GM23338 (cell line): ENCODE measurements around the gene LRRFIP2. TPM values are rescaled to one million over a fixed set of nuclear protein-coding genes. Genes with fewer than 3 reads are reported as not detected.

Experiments used
- ATAC-seq: fragments of 200-7000 bp; cut with Tn5 transposase; 3 replicates; pipeline ENCODE4 v1.9.1; 2020
- DNase-seq: peaks from one replicate; pipeline ENCODE4 v3.0.0-alpha.2; 2015; ENCODE audit warnings: low spot score
- H2AFZ ChIP-seq: fragments of 200-600 bp; sonication (generic); 2 replicates; pipeline ENCODE4 v1.8.0; 2016; ENCODE audit warnings: antibody characterized with exemption, mild to moderate bottlenecking, moderate library complexity
- H3F3A ChIP-seq: fragments of 200-600 bp; sonication (generic); replicated peaks from 2 replicates; pipeline ENCODE4 v1.8.0; 2017; ENCODE audit warnings: antibody characterized with exemption, mixed run types, low read depth
- H3K27ac ChIP-seq: fragments of 200-600 bp; sonication (generic); 2 replicates; pipeline ENCODE4 v1.6.1; 2016; ENCODE audit warnings: low read depth
- H3K27me3 ChIP-seq: fragments of 200-600 bp; sonication (generic); 2 replicates; pipeline ENCODE4 v1.8.0; 2016; ENCODE audit warnings: mild to moderate bottlenecking, mixed run types, moderate library complexity; ENCODE audit not compliant: insufficient read depth
- H3K36me3 ChIP-seq: fragments of 200-600 bp; sonication (generic); 2 replicates; pipeline ENCODE4 v1.8.0; 2016; ENCODE audit warnings: mild to moderate bottlenecking; ENCODE audit not compliant: insufficient read depth
- H3K4me1 ChIP-seq: fragments of 200-600 bp; sonication (generic); 2 replicates; pipeline ENCODE4 v1.8.0; 2016; ENCODE audit warnings: mild to moderate bottlenecking, moderate library complexity; ENCODE audit not compliant: insufficient read depth
- H3K4me2 ChIP-seq: fragments of 200-600 bp; sonication (generic); 2 replicates; pipeline ENCODE4 v1.7.1; 2017; ENCODE audit warnings: mixed run types
- H3K4me3 ChIP-seq: fragments of 200-600 bp; sonication (generic); 2 replicates; pipeline ENCODE4 v1.6.1; 2016; ENCODE audit warnings: mixed run types
- H3K79me2 ChIP-seq: fragments of 200-600 bp; sonication (generic); replicated peaks from 2 replicates; pipeline ENCODE4 v1.8.0; 2017; ENCODE audit warnings: mild to moderate bottlenecking; ENCODE audit not compliant: insufficient read depth
- H3K9me2 ChIP-seq: fragments of 200-600 bp; sonication (generic); 2 replicates; pipeline ENCODE4 v1.8.0; 2017; ENCODE audit not compliant: insufficient read depth
- H4K20me1 ChIP-seq: fragments of 200-600 bp; sonication (generic); replicated peaks from 2 replicates; pipeline ENCODE4 v1.8.0; 2017; ENCODE audit warnings: mild to moderate bottlenecking; ENCODE audit not compliant: insufficient read depth
- H3K27ac Mint-ChIP-seq: 2 replicates; pipeline ENCODE4 v1.8.0; 2020; ENCODE audit warnings: inconsistent platforms, mild to moderate bottlenecking, moderate library complexity, mixed read lengths
- H3K27me3 Mint-ChIP-seq: 3 replicates; pipeline ENCODE4 v1.8.0; 2022; ENCODE audit warnings: low read depth, mild to moderate bottlenecking, moderate library complexity, mixed read lengths, inconsistent platforms; ENCODE audit not compliant: insufficient read depth, poor library complexity
- H3K36me3 Mint-ChIP-seq: 3 replicates; pipeline ENCODE4 v1.8.0; 2021; ENCODE audit warnings: low read depth, mild to moderate bottlenecking, inconsistent platforms, moderate library complexity, mixed read lengths
- H3K4me1 Mint-ChIP-seq: 3 replicates; pipeline ENCODE4 v1.8.0; 2020; ENCODE audit warnings: mild to moderate bottlenecking, inconsistent platforms, mixed read lengths
- H3K4me3 Mint-ChIP-seq: 3 replicates; pipeline ENCODE4 v1.8.0; 2021; ENCODE audit warnings: moderate library complexity, mild to moderate bottlenecking, inconsistent platforms, mixed read lengths
- H3K9me3 Mint-ChIP-seq: 3 replicates; pipeline ENCODE4 v1.8.0; 2020; ENCODE audit warnings: moderate library complexity, mild to moderate bottlenecking, inconsistent platforms, mixed read lengths
- CREB1 ChIP-seq: fragments of 250-450 bp; sonication (Bioruptor Pico); IDR thresholded peaks from 2 replicates; pipeline ENCODE4 v1.5.0; 2020; ENCODE audit warnings: low read depth, mild to moderate bottlenecking, moderate library complexity
- CTCF ChIP-seq, 2 experiments: fragments of 200-600 bp in 1 of 2; sonication (generic) in 1 of 2; conservative IDR thresholded peaks; 2 replicates each; pipeline versions ENCODE4 v1.5.1 to v1.6.1; 2016 to 2017; ENCODE audit warnings: antibody characterized with exemption in 2 of 2, low read depth in 2 of 2, mild to moderate bottlenecking in 2 of 2, moderate library complexity in 1 of 2
- EZH2 ChIP-seq: fragments of 200-600 bp; sonication (generic); IDR thresholded peaks from one replicate; pipeline ENCODE4 v1.8.0; 2017; ENCODE audit warnings: antibody characterized with exemption, mild to moderate bottlenecking, low read depth; ENCODE audit not compliant: unreplicated experiment
- EZH2phosphoT487 ChIP-seq: fragments of 200-600 bp; sonication (generic); IDR thresholded peaks from one replicate; pipeline ENCODE4 v1.8.1; 2018; ENCODE audit warnings: antibody characterized with exemption; ENCODE audit not compliant: unreplicated experiment
- JUNB ChIP-seq: IDR thresholded peaks from one replicate; pipeline ENCODE4 v1.6.1; 2016; ENCODE audit warnings: antibody characterized with exemption; ENCODE audit not compliant: unreplicated experiment
- NANOG ChIP-seq: IDR thresholded peaks from 2 replicates; pipeline ENCODE4 v1.6.1; 2016; ENCODE audit warnings: antibody characterized with exemption, borderline replicate concordance
- POLR2AphosphoS5 ChIP-seq: IDR thresholded peaks from 2 replicates; pipeline ENCODE4 v1.6.1; 2016; ENCODE audit warnings: antibody characterized with exemption, low read depth
- STAT1 ChIP-seq: IDR thresholded peaks from one replicate; pipeline ENCODE4 v1.6.1; 2016; ENCODE audit warnings: antibody characterized with exemption; ENCODE audit not compliant: unreplicated experiment
- ZNF114 ChIP-seq: fragments of 250-450 bp; sonication (Bioruptor Pico); IDR thresholded peaks from 2 replicates; pipeline ENCODE4 v1.5.0; 2020; ENCODE audit warnings: mild to moderate bottlenecking, moderate library complexity
- ZNF331 ChIP-seq: fragments of 250-450 bp; sonication (Bioruptor Pico); IDR thresholded peaks from 2 replicates; pipeline ENCODE4 v1.5.0; 2020; ENCODE audit warnings: low read depth, mild to moderate bottlenecking, moderate library complexity
- ZNF462 ChIP-seq: fragments of 250-450 bp; sonication (Bioruptor Pico); IDR thresholded peaks from 2 replicates; pipeline ENCODE4 v1.5.0; 2020; ENCODE audit warnings: mild to moderate bottlenecking, moderate library complexity
- polyA plus RNA-seq: library from polyadenylated mRNA; unstranded; fragments of >200 nt; fragmentation: Nextera tagmentation; extraction: Ambion mirVana; gene quantifications from 2 replicates; pipeline ENCODE4 v1.2.1, GENCODE V29; 2016
- total RNA-seq: library from RNA; depleted of rRNA; stranded (reverse); fragments of >200 nt; shearing (Covaris generic); gene quantifications from 2 replicates; pipeline ENCODE4 v1.2.3, GENCODE V29; 2014
- TF ChIP-seq, protein P1 (sequence below): IDR thresholded peaks from one replicate; pipeline ENCODE4 v1.6.1; 2018; ENCODE audit warnings: antibody characterized with exemption; ENCODE audit not compliant: unreplicated experiment
- TF ChIP-seq, protein P2 (sequence below): IDR thresholded peaks from 2 replicates; pipeline ENCODE4 v1.6.1; 2016; ENCODE audit warnings: antibody characterized with exemption

LRRFIP2 gene
- total and polyA plus RNA-seq, 2 experiments from 2014 or later: 20.3 to 29.0 TPM

GRCh38 chr3:37168896-37169295 lies 5.5 kb downstream of the LRRFIP2 start:
- ATAC-seq (no peak), DNase-seq (no peak)
- Mint-ChIP-seq H3K4me3 (no peak overlapping the region), H3K4me1 (peaks cover 4% of the 10 kb centered on the region), H3K27ac (no peak overlapping the region), H3K36me3 (no peaks in the 10 kb centered on the region), H3K9me3 (no peaks in the 10 kb centered on the region), H3K27me3 (no peaks in the 10 kb centered on the region)
- H3K4me1 ChIP-seq: no peaks in the 10 kb centered on the region
- no peak overlapping the region for H2AFZ ChIP-seq
- TF ChIP-seq CTCF (conservative IDR thresholded peaks at IDR 0.05; ENCODE audit: low read depth in 2 of 2): no peak
- TF ChIP-seq, protein P1, sequence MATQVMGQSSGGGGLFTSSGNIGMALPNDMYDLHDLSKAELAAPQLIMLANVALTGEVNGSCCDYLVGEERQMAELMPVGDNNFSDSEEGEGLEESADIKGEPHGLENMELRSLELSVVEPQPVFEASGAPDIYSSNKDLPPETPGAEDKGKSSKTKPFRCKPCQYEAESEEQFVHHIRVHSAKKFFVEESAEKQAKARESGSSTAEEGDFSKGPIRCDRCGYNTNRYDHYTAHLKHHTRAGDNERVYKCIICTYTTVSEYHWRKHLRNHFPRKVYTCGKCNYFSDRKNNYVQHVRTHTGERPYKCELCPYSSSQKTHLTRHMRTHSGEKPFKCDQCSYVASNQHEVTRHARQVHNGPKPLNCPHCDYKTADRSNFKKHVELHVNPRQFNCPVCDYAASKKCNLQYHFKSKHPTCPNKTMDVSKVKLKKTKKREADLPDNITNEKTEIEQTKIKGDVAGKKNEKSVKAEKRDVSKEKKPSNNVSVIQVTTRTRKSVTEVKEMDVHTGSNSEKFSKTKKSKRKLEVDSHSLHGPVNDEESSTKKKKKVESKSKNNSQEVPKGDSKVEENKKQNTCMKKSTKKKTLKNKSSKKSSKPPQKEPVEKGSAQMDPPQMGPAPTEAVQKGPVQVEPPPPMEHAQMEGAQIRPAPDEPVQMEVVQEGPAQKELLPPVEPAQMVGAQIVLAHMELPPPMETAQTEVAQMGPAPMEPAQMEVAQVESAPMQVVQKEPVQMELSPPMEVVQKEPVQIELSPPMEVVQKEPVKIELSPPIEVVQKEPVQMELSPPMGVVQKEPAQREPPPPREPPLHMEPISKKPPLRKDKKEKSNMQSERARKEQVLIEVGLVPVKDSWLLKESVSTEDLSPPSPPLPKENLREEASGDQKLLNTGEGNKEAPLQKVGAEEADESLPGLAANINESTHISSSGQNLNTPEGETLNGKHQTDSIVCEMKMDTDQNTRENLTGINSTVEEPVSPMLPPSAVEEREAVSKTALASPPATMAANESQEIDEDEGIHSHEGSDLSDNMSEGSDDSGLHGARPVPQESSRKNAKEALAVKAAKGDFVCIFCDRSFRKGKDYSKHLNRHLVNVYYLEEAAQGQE: no peak
- TF ChIP-seq NANOG: no peak
- no peak for TF ChIP-seq JUNB
- TF ChIP-seq, protein P2, sequence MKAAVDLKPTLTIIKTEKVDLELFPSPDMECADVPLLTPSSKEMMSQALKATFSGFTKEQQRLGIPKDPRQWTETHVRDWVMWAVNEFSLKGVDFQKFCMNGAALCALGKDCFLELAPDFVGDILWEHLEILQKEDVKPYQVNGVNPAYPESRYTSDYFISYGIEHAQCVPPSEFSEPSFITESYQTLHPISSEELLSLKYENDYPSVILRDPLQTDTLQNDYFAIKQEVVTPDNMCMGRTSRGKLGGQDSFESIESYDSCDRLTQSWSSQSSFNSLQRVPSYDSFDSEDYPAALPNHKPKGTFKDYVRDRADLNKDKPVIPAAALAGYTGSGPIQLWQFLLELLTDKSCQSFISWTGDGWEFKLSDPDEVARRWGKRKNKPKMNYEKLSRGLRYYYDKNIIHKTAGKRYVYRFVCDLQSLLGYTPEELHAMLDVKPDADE: no peak
- TF ChIP-seq STAT1: no peak
- no peak for TF ChIP-seq ZNF462
- TF ChIP-seq ZNF114: no peak
- TF ChIP-seq CREB1 (CRISPR knock-in tag): no peak
- no peak for TF ChIP-seq EZH2phosphoT487
- TF ChIP-seq POLR2AphosphoS5: no peak
- no peak for TF ChIP-seq EZH2
- TF ChIP-seq ZNF331 (CRISPR knock-in tag): no peak
- no peaks in the 10 kb centered on the region for H3F3A ChIP-seq
- H3K9me2 ChIP-seq: no peaks in the 10 kb centered on the region
- no peaks in the 10 kb centered on the region; the same call in 1 of the 2 replicates for H4K20me1 ChIP-seq
- H3K79me2 ChIP-seq: peaks cover 24% of the 10 kb centered on the region
- no peak overlapping the region for H3K4me3 ChIP-seq
- H3K36me3 ChIP-seq: no peaks in the 10 kb centered on the region
- H3K27ac ChIP-seq: no peak overlapping the region
- H3K27me3 ChIP-seq: no peaks in the 10 kb centered on the region
- H3K4me2 ChIP-seq: no peak overlapping the region
